Measurements from ENCODE around the gene SEMA5B. TPM values are rescaled to one million over a fixed set of nuclear protein-coding genes. Genes with fewer than 3 reads are reported as not detected.

Gene SEMA5B
- total and polyA plus RNA-seq, 2 of the 4 experiments (the other 2 are of a cell fraction) = not detected

GRCh38 chr3:122969585-122970469, 57.7 kb downstream of the SEMA5B start:
- H3K23ac ChIP-seq (ENCODE audit: low read depth, low read length) = no peak overlapping the region
- BruUV-seq (replicated peaks) = no TSS peak
- no peaks in the 10 kb centered on the region for H3K36me3 ChIP-seq (ENCODE audit: control insufficient read depth, insufficient read depth, low read length)
- H3K9me1 ChIP-seq (ENCODE audit: insufficient read depth, low read length) = no peaks in the 10 kb centered on the region
- no peaks in the 10 kb centered on the region for H3K79me1 ChIP-seq (ENCODE audit: low read depth in 1 of 2, low read length in 2 of 2)
- peak overlapping the region; percentile 46 for H2AFZ ChIP-seq (replicated peaks; ENCODE audit: low read length, poor library complexity)
- no peak overlapping the region for H3K27ac ChIP-seq (ENCODE audit: insufficient read depth, low read length)
- H2AK5ac ChIP-seq (ENCODE audit: low read depth, low read length) = no peak overlapping the region
- WGBS, 2 experiments (ENCODE audit: extremely low coverage in 2 of 2, insufficient read length in 1 of 2) = 0% methylated on average over 1 of the region's 10 CpGs; no CpG with 5 or more reads in 1 of the 2 experiments
- H2BK15ac ChIP-seq (ENCODE audit: low read depth, low read length) = no peak overlapping the region
- H3K18ac ChIP-seq (ENCODE audit: low read depth, low read length) = no peak overlapping the region
- H2BK120ac ChIP-seq (ENCODE audit: low read depth, low read length) = no peak overlapping the region
- no peak overlapping the region for H3K4me3 ChIP-seq (ENCODE audit: insufficient read depth, low read depth, low read length)
- no peak overlapping the region for H3K14ac ChIP-seq (replicated peaks; ENCODE audit: low read depth, low read length)
- no peak overlapping the region for H4K91ac ChIP-seq (ENCODE audit: insufficient read depth, low read depth, low read length)
- peaks cover 69% of the 10 kb centered on the region for H3K27me3 ChIP-seq (ENCODE audit: control insufficient read depth, insufficient read depth, low read length)
- no peak overlapping the region for H2BK5ac ChIP-seq (ENCODE audit: low read depth, low read length, poor library complexity, severe bottlenecking)
- no peak overlapping the region for H3K4ac ChIP-seq (ENCODE audit: low read depth, low read length)
- in situ Hi-C loops (cut with MboI; ENCODE audit: low sequenced_read_pairs) (no loop called here), dilution Hi-C loops (cut with HindIII; ENCODE audit: low sequenced_read_pairs, unreplicated experiment) (no loop called here), intact Hi-C loops (cut with micrococcal nuclease) (no loop called here)
- H3K9me3 ChIP-seq (ENCODE audit: control insufficient read depth, insufficient read depth, low read length) = no peaks in the 10 kb centered on the region
- DNase-seq = peak; percentile 50
- ChIA-PET CTCF (no interaction called here), POLR2A (ENCODE audit: unreplicated experiment) (no interaction called here)
- TF ChIP-seq POLR2A (IDR thresholded peaks at IDR 0.05; ENCODE audit: low read depth, low read length) (no peak), NFE2L2 (IDR thresholded peaks at IDR 0.05; ENCODE audit: low read depth, low read length) (no peak), RCOR1 (IDR thresholded peaks at IDR 0.05; ENCODE audit: insufficient replicate concordance, low read length) (no peak), CEBPB (IDR thresholded peaks at IDR 0.05; ENCODE audit: low read depth, low read length) (no peak), MAFK (IDR thresholded peaks at IDR 0.05; ENCODE audit: low read depth, low read length) (no peak), MXI1 (IDR thresholded peaks at IDR 0.05; ENCODE audit: borderline replicate concordance, low read depth, low read length) (no peak), RAD21 (IDR thresholded peaks at IDR 0.05; ENCODE audit: low read length) (no peak), BHLHE40 (IDR thresholded peaks at IDR 0.05; ENCODE audit: low read depth, low read length) (no peak), FOS (IDR thresholded peaks at IDR 0.05; ENCODE audit: low read depth, low read length) (no peak), ELK1 (IDR thresholded peaks at IDR 0.05; ENCODE audit: borderline replicate concordance, low read depth, low read length) (no peak), RFX5 (IDR thresholded peaks at IDR 0.05; ENCODE audit: low read depth, low read length) (no peak), CTCF (conservative IDR thresholded peaks at IDR 0.05; ENCODE audit: low read depth, low read length) (no peak), SMC3 (IDR thresholded peaks at IDR 0.05; ENCODE audit: low read depth, low read length) (no peak), CHD1 (IDR thresholded peaks at IDR 0.05; ENCODE audit: low read depth, low read length) (no peak)
- ATAC-seq (ENCODE audit: low read depth) = no peak; the same call in 1 of the 2 replicates
- H3K4me1 ChIP-seq (ENCODE audit: control insufficient read depth, insufficient read depth, low read length) = peaks cover 6% of the 10 kb centered on the region
- no peaks in the 10 kb centered on the region for H4K20me1 ChIP-seq (ENCODE audit: insufficient read depth, low read length)
- H3K9ac ChIP-seq (ENCODE audit: low read depth, low read length) = no peak overlapping the region
- no peak overlapping the region for H3K56ac ChIP-seq (ENCODE audit: extremely low read depth, insufficient read depth, low read length)
- no peak overlapping the region for H2AK9ac ChIP-seq (replicated peaks; ENCODE audit: low read depth, low read length, poor library complexity)
- no peak overlapping the region for H4K8ac ChIP-seq (ENCODE audit: low read depth in 2 of 2, low read length in 2 of 2)
- no peak overlapping the region for H3K4me2 ChIP-seq (ENCODE audit: low read depth, low read length)
- no peak overlapping the region for H2BK20ac ChIP-seq (ENCODE audit: low read depth, low read length)
- H4K5ac ChIP-seq (ENCODE audit: low read depth, low read length) = no peak overlapping the region

Measured in IMR-90 (cell line).